Mesenchymal stem cell (in vitro differentiated cells and primary cell): ENCODE measurements around the gene SLC4A2.

Experiments
- DNase-seq: peaks from one replicate; pipeline ENCODE4 v3.0.0-alpha.2; 2013
- H2AFZ ChIP-seq: one replicate; pipeline ENCODE4 v1.6.1; 2013; ENCODE audit warnings: low read depth, mild to moderate bottlenecking, control low read depth, inconsistent platforms, low read length, moderate library complexity
- H2AK5ac ChIP-seq: 2 replicates; pipeline ENCODE4 v1.6.1; 2013; ENCODE audit warnings: low read length, moderate library complexity, mild to moderate bottlenecking, inconsistent platforms; ENCODE audit not compliant: severe bottlenecking
- H2BK120ac ChIP-seq: one replicate; pipeline ENCODE4 v1.6.1; 2013; ENCODE audit warnings: low read depth, mild to moderate bottlenecking, inconsistent platforms, low read length, moderate library complexity
- H2BK12ac ChIP-seq, 2 experiments: one replicate each; pipeline ENCODE4 v1.6.1; 2013; ENCODE audit warnings: inconsistent platforms in 2 of 2, low read length in 2 of 2, mild to moderate bottlenecking in 2 of 2, moderate library complexity in 2 of 2, control low read depth in 1 of 2
- H2BK15ac ChIP-seq: one replicate; pipeline ENCODE4 v1.6.1; 2013; ENCODE audit warnings: mild to moderate bottlenecking, low read depth, inconsistent platforms; ENCODE audit not compliant: poor library complexity, severe bottlenecking
- H2BK5ac ChIP-seq: 2 replicates; pipeline ENCODE4 v1.6.1; 2013; ENCODE audit warnings: low read depth, mild to moderate bottlenecking, low read length, control low read depth, inconsistent platforms; ENCODE audit not compliant: poor library complexity, severe bottlenecking
- H3K14ac ChIP-seq, 2 experiments: one replicate each; pipeline ENCODE4 v1.6.1; 2013; ENCODE audit warnings: inconsistent platforms in 2 of 2, low read length in 2 of 2, control low read depth in 1 of 2, mild to moderate bottlenecking in 1 of 2, moderate library complexity in 1 of 2
- H3K18ac ChIP-seq, 2 experiments: one replicate each; pipeline ENCODE4 v1.6.1; 2013; ENCODE audit warnings: inconsistent platforms in 2 of 2, low read length in 2 of 2, control low read depth in 1 of 2, low read depth in 1 of 2, mild to moderate bottlenecking in 1 of 2
- H3K23ac ChIP-seq, 2 experiments: one replicate each; pipeline ENCODE4 v1.6.1; 2013; ENCODE audit warnings: inconsistent platforms in 2 of 2, low read length in 2 of 2, mild to moderate bottlenecking in 2 of 2, moderate library complexity in 2 of 2, control low read depth in 1 of 2
- H3K27ac ChIP-seq: 2 replicates; pipeline ENCODE4 v1.5.1; 2013; ENCODE audit warnings: mild to moderate bottlenecking, moderate library complexity, low read length, control low read depth, inconsistent platforms; ENCODE audit not compliant: poor library complexity, severe bottlenecking
- H3K27me3 ChIP-seq, 2 experiments: 2 replicates each; pipeline versions ENCODE4 v1.6.1 to v1.7.0; 2013; ENCODE audit warnings: low read length in 2 of 2, mild to moderate bottlenecking in 2 of 2, moderate library complexity in 2 of 2, control low read depth in 1 of 2, inconsistent platforms in 1 of 2; ENCODE audit not compliant: control insufficient read depth in 1 of 2, insufficient read depth in 1 of 2
- H3K36me3 ChIP-seq, 2 experiments: 2 replicates each; pipeline versions ENCODE4 v1.6.1 to v1.7.0; 2013; ENCODE audit warnings: low read length in 2 of 2, control low read depth in 1 of 2, inconsistent platforms in 1 of 2, low read depth in 1 of 2, mild to moderate bottlenecking in 1 of 2; ENCODE audit not compliant: insufficient read depth in 2 of 2, control insufficient read depth in 1 of 2
- H3K4ac ChIP-seq, 2 experiments: one replicate each; pipeline ENCODE4 v1.6.1; 2013; ENCODE audit warnings: inconsistent platforms in 2 of 2, low read length in 2 of 2, mild to moderate bottlenecking in 2 of 2, moderate library complexity in 2 of 2, control low read depth in 1 of 2, low read depth in 1 of 2
- H3K4me1 ChIP-seq: 2 replicates; pipeline ENCODE4 v1.6.1; 2013; ENCODE audit warnings: low read depth, low read length, control low read depth; ENCODE audit not compliant: control insufficient read depth, insufficient read depth
- H3K4me2 ChIP-seq: 2 replicates; pipeline ENCODE4 v1.6.1; 2013; ENCODE audit warnings: low read length, mild to moderate bottlenecking, inconsistent platforms; ENCODE audit not compliant: poor library complexity, severe bottlenecking
- H3K4me3 ChIP-seq, 2 experiments: 2 replicates each; pipeline versions ENCODE4 v1.5.1 to v1.7.0; 2013; ENCODE audit warnings: low read length in 2 of 2, mild to moderate bottlenecking in 2 of 2, control low read depth in 1 of 2, low read depth in 1 of 2; ENCODE audit not compliant: insufficient read depth in 1 of 2
- H3K79me1 ChIP-seq: replicated peaks from 2 replicates; pipeline ENCODE4 v1.6.1; 2013; ENCODE audit warnings: mild to moderate bottlenecking, control low read depth, low read length, inconsistent platforms; ENCODE audit not compliant: poor library complexity, severe bottlenecking
- H3K9ac ChIP-seq: 2 replicates; pipeline ENCODE4 v1.7.0; 2013; ENCODE audit warnings: mild to moderate bottlenecking, low read length, moderate library complexity
- H3K9me3 ChIP-seq: 2 replicates; pipeline ENCODE4 v1.7.0; 2013; ENCODE audit warnings: mild to moderate bottlenecking, low read length; ENCODE audit not compliant: control insufficient read depth
- H4K8ac ChIP-seq: one replicate; pipeline ENCODE4 v1.6.1; 2013; ENCODE audit warnings: inconsistent platforms, mild to moderate bottlenecking, low read length, moderate library complexity
- H4K91ac ChIP-seq: one replicate; pipeline ENCODE4 v1.6.1; 2013; ENCODE audit warnings: mild to moderate bottlenecking, low read length, inconsistent platforms
- WGBS: methylation state at CpG from one replicate; pipeline ENCODE4 v1.1.7; 2013; ENCODE audit warnings: mixed read lengths; 5-methylcytosine and 5-hydroxymethylcytosine counted together

SLC4A2 gene

GRCh38 chr7:151056283-151056665, 3.1 kb upstream of the SLC4A2 start:
- Histone ChIP-seq H3K27me3 (no peaks in the 10 kb centered on the region), H3K4me2 (no peak overlapping the region), H3K23ac (no peak overlapping the region), H3K79me1 (peaks cover 15% of the 10 kb centered on the region), H2AK5ac (no peak overlapping the region), H3K9me3 (no peaks in the 10 kb centered on the region), H4K8ac (no peak overlapping the region), H3K14ac (no peak overlapping the region), H2BK120ac (no peak overlapping the region), H2BK15ac (no peak overlapping the region), H2AFZ (no peak overlapping the region), H3K9ac (no peak overlapping the region), H3K4ac (no peak overlapping the region), H3K36me3 (peaks cover 19 to 41% of the 10 kb centered on the region in 2 experiments), H3K4me3 (no peak overlapping the region), H2BK12ac (no peak overlapping the region), H4K91ac (no peak overlapping the region), H3K27ac (no peak overlapping the region), H2BK5ac (no peak overlapping the region), H3K4me1 (peaks cover 28% of the 10 kb centered on the region), H3K18ac (no peak overlapping the region)
- 83% methylated on average over 5 of the region's 6 CpGs for WGBS
- no peak for DNase-seq

DNA sequence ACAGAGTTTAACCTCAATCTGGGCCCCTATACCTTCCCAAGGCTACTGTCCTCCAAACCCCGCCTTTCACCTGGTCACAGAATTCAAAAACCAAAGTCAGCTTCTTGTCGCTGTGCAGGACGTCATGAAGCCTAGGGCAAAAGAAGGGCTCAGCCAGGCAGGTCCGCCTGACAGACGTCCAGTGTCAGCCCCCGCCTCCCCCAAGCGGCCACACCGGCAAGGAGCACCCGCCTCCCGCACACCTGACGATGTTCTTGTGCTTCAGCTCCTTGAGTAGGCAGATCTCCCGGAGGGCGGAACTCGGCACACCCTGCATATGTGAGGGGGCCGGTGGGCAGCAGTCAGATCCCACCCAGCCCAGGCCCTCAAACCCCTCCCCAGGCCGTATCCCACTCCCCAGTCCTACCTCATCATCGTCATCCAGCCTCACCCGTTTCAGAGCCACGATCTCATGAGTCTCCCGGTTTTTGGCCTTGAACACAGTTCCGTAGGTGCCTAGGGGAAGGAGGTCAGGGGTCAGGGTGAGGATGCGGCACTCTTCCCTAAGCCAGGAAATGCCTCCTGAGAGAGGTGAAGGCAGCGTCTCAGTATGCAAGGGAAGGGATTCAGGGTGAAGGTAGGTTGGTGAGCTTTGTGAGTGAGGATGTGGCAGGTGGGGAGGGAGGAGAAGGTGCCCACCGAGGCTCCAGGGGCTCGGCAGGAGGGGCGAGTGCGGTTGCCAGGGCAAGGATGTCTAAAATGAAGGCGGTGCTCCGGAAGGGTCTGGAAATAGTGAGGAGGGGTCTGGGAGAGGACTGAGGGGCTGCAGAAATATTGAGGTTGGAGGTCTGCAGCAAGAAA, 2.5 kb upstream of the SLC4A2 start:
- Histone ChIP-seq H3K27me3 (no peaks in the 10 kb centered on the region), H2BK12ac (no peak overlapping the region), H2AFZ (no peak overlapping the region), H4K8ac (peak overlapping the region; percentile 15), H3K27ac (no peak overlapping the region), H4K91ac (no peak overlapping the region), H2BK15ac (no peak overlapping the region), H2AK5ac (no peak overlapping the region), H3K9me3 (no peaks in the 10 kb centered on the region), H3K14ac (no peak overlapping the region), H3K18ac (no peak overlapping the region), H3K4me2 (peak overlapping the region; percentile 78), H3K4me3 (peak overlapping the region; percentile 63 to 96), H3K4ac (no peak overlapping the region), H2BK5ac (no peak overlapping the region), H3K36me3 (peaks cover 20 to 40% of the 10 kb centered on the region in 2 experiments), H2BK120ac (no peak overlapping the region), H3K79me1 (peaks cover 15% of the 10 kb centered on the region), H3K4me1 (peaks cover 32% of the 10 kb centered on the region), H3K23ac (peak overlapping the region in 1 of 2 experiments; percentile 66), H3K9ac (peak overlapping the region; percentile 90)
- 39% methylated on average over 26 of the region's 29 CpGs for WGBS
- no peak for DNase-seq

DNA sequence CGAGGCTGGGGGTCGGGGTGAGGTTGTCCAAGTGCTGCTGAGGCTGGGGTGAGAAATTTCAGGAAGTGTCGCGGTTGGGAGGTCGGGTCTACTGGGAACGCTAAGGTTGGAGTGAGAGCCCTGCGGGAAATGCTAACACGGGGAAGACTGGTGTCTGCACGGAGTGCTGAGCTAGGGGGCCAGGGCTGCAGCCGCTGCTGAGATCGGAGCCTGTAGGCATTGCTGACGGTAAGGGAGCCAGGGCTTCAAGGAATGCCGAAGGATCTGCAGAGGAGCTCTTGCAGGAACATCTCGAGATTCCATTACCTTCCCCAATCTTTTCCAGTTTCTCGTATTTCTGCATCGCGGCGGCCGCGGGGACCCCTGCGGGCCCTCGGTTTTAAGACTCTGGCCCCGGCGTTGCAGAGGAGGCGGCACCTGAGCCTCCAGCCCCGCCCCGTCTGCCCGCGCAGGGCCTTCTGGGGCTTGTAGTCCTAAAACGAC, 1.8 kb upstream of the SLC4A2 start, which contains the start of gene CDK5:
Gene CDK5 (minus strand): TSS at position 392 of the 483 bp plus-strand sequence. CDS start 49 bp downstream, at position 343.
- H3K27ac ChIP-seq, result peak within 1 kb of the TSS; percentile 95
- peak within 1 kb of the TSS in 1 of 2 experiments; percentile 66 for H3K23ac ChIP-seq
- peak within 1 kb of the TSS; percentile 89 to 97 for H3K4ac ChIP-seq
- peaks cover 20 to 35% of the 10 kb centered on the region in 2 experiments for H3K36me3 ChIP-seq
- H3K18ac ChIP-seq, result peak within 1 kb of the TSS; percentile 93 to 94
- H3K14ac ChIP-seq, result peak within 1 kb of the TSS in 1 of 2 experiments; percentile 0
- H2BK15ac ChIP-seq, result peak within 1 kb of the TSS; percentile 19
- H4K8ac ChIP-seq, result peak within 1 kb of the TSS; percentile 96
- H4K91ac ChIP-seq, result peak within 1 kb of the TSS; percentile 48
- H3K27me3 ChIP-seq, result no peaks in the 10 kb centered on the region
- peak within 1 kb of the TSS; percentile 87 for H2AK5ac ChIP-seq
- peak within 1 kb of the TSS; percentile 67 for H2AFZ ChIP-seq
- DNase-seq, result no peak
- peaks cover 15% of the 10 kb centered on the region for H3K79me1 ChIP-seq
- peak within 1 kb of the TSS; percentile 63 to 96 for H3K4me3 ChIP-seq
- H3K9ac ChIP-seq, result peak within 1 kb of the TSS; percentile 90
- peak within 1 kb of the TSS in 1 of 2 experiments; percentile 81 for H2BK12ac ChIP-seq
- H3K4me1 ChIP-seq, result peaks cover 36% of the 10 kb centered on the region
- no peaks in the 10 kb centered on the region for H3K9me3 ChIP-seq
- peak within 1 kb of the TSS; percentile 96 for H2BK120ac ChIP-seq
- H2BK5ac ChIP-seq, result peak within 1 kb of the TSS; percentile 82
- 1% methylated on average over 30 of the region's 30 CpGs for WGBS
- peak within 1 kb of the TSS; percentile 78 for H3K4me2 ChIP-seq
